Stimulated activated naive CD4-positive, alpha-beta T cell (primary cell): Measurements from ENCODE around the gene KRTAP1-1.
"Not testable (repeated sequence)": the region's sequence is repeated elsewhere in the genome, so short reads cannot be mapped to it uniquely, and the experiment has no call there.

Source experiments
- DNase-seq, 6 experiments: peaks; one replicate each; lab custom pipeline; 2025; lab: John Stamatoyannopoulos, UW

The KRTAP1-1 gene

GRCh38 chr17:41055130-41055529 is 13.9 kb upstream of the KRTAP1-1 start, which contains the start of gene KRTAP2-2:
Gene KRTAP2-2 (minus strand): TSS chr17:41055230. CDS start chr17:41055211, 19 bp downstream.
- not testable (repeated sequence) for DNase-seq

GRCh38 chr17:41054556-41054955 is 13.3 kb upstream of the KRTAP1-1 start:
- DNase-seq = not testable (repeated sequence)

- no peak for DNase-seq
Observed at GRCh38 chr17:41054025-41054424, 12.8 kb upstream of the KRTAP1-1 start.

GRCh38 chr17:41052566-41052965 is 11.3 kb upstream of the KRTAP1-1 start:
- DNase-seq = no peak

GRCh38 chr17:41049110-41049509 is 7.9 kb upstream of the KRTAP1-1 start:
- no peak for DNase-seq

GRCh38 chr17:41048441-41048840 is 7.2 kb upstream of the KRTAP1-1 start:
- no peak for DNase-seq

GRCh38 chr17:41046735-41047465 is 5.7 kb upstream of the KRTAP1-1 start, which contains the start of gene KRTAP2-1:
Gene KRTAP2-1 (minus strand): TSS chr17:41047316. CDS start chr17:41047267, 49 bp downstream.
- DNase-seq = not testable (repeated sequence)

- DNase-seq = no peak
Observed at GRCh38 chr17:41042953-41043352, 1.7 kb upstream of the KRTAP1-1 start.

- DNase-seq = no peak
Observed at GRCh38 chr17:41037853-41038350, 3.3 kb downstream of the KRTAP1-1 start.

- DNase-seq = not testable (repeated sequence)
Observed at GRCh38 chr17:41034346-41034935, 6.8 kb downstream of the KRTAP1-1 start, which contains the start of gene KRTAP1-3. Gene KRTAP1-3 (minus strand): TSS chr17:41034874. CDS start chr17:41034821, 53 bp downstream.

GRCh38 chr17:41029633-41030245 is 11.5 kb downstream of the KRTAP1-1 start, which contains the start of gene KRTAP1-4:
Gene KRTAP1-4 (minus strand): TSS chr17:41030195. CDS start chr17:41030078, 117 bp downstream.
- no peak for DNase-seq

- DNase-seq = no peak
Observed at GRCh38 chr17:41026715-41027471, 14.4 kb downstream of the KRTAP1-1 start, which contains the start of gene KRTAP1-5. Gene KRTAP1-5 (minus strand): TSS chr17:41027208. CDS start chr17:41027155, 53 bp downstream.

GRCh38 chr17:41024697-41025096 is 16.6 kb downstream of the KRTAP1-1 start:
- DNase-seq = no peak

GRCh38 chr17:41020336-41020735 is 20.9 kb downstream of the KRTAP1-1 start:
- no peak for DNase-seq

- DNase-seq = no peak
Observed at GRCh38 chr17:41019415-41019814, 21.8 kb downstream of the KRTAP1-1 start.

GRCh38 chr17:41018541-41018940 is 22.7 kb downstream of the KRTAP1-1 start:
- no peak for DNase-seq

- no peak for DNase-seq
Observed at GRCh38 chr17:41016578-41017215, 24.6 kb downstream of the KRTAP1-1 start.

GRCh38 chr17:41015454-41015853 is 25.8 kb downstream of the KRTAP1-1 start:
- DNase-seq = no peak

GRCh38 chr17:41013606-41014005 is 27.6 kb downstream of the KRTAP1-1 start:
- DNase-seq = no peak

- DNase-seq = no peak
Observed at GRCh38 chr17:41013181-41013580, 28.1 kb downstream of the KRTAP1-1 start.
